ENCODE results near the gene BUD23. TPM values are rescaled to one million over a fixed set of nuclear protein-coding genes. Genes with fewer than 3 reads are reported as not detected.
"Not testable (repeated sequence)": the region's sequence is repeated elsewhere in the genome, so short reads cannot be mapped to it uniquely, and the experiment has no call there.

Gene BUD23
- total RNA-seq, 1 donor from 2014 or later: 97.9 TPM

DNA sequence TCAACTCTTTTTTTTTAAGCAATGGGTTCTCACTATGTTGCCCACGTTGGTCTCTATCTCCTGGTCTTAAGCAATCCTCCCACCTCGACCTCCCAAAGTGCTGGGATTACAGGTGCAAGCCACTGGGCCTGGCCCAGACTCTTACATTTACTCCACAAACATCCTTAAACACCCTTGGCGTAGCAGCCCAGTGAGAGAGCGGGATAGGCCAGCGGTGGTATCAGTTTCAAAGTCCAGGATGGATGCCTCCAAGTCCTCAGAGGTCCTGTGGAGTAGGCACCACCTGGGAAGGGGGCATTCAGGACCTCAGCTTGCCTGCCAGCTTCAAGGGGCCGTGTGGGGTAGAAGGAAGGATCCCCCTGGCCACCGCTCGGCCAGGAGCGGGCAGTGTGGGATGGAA, 33.8 kb upstream of the BUD23 start:
- H3K4me3 ChIP-seq (ENCODE audit: low read depth, low read length): no peak overlapping the region
- FAIRE-seq (no peak), DNase-seq (ENCODE audit: low read depth) (no peak)
- no peaks in the 10 kb centered on the region for H3K36me3 ChIP-seq (ENCODE audit: control insufficient read depth, insufficient read depth, low read length)
- H3K27me3 ChIP-seq (ENCODE audit: control insufficient read depth, insufficient read depth, low read length): peaks cover 10% of the 10 kb centered on the region
- no peak for TF ChIP-seq CTCF (IDR thresholded peaks at IDR 0.05; ENCODE audit: insufficient read depth, low read length, severe bottlenecking)

- H3K36me3 ChIP-seq (ENCODE audit: control insufficient read depth, insufficient read depth, low read length): no peaks in the 10 kb centered on the region
- no peak overlapping the region for H3K4me3 ChIP-seq (ENCODE audit: low read depth, low read length)
- H3K27me3 ChIP-seq (ENCODE audit: control insufficient read depth, insufficient read depth, low read length): peaks cover 10% of the 10 kb centered on the region
- FAIRE-seq: no peak
- no peak for DNase-seq (ENCODE audit: low read depth)
- no peak for TF ChIP-seq CTCF (IDR thresholded peaks at IDR 0.05; ENCODE audit: insufficient read depth, low read length, severe bottlenecking)
These were observed 32.9 kb upstream of the BUD23 start for GRCh38 chr7:73650524-73650923.

GRCh38 chr7:73652541-73652949, 30.9 kb upstream of the BUD23 start:
- Histone ChIP-seq H3K4me3 (ENCODE audit: low read depth, low read length) (no peak overlapping the region), H3K27me3 (ENCODE audit: control insufficient read depth, insufficient read depth, low read length) (peaks cover 10% of the 10 kb centered on the region), H3K36me3 (ENCODE audit: control insufficient read depth, insufficient read depth, low read length) (no peaks in the 10 kb centered on the region)
- DNase-seq (ENCODE audit: low read depth) (peak; percentile 32), FAIRE-seq (no peak)
- no peak for TF ChIP-seq CTCF (IDR thresholded peaks at IDR 0.05; ENCODE audit: insufficient read depth, low read length, severe bottlenecking)

DNA sequence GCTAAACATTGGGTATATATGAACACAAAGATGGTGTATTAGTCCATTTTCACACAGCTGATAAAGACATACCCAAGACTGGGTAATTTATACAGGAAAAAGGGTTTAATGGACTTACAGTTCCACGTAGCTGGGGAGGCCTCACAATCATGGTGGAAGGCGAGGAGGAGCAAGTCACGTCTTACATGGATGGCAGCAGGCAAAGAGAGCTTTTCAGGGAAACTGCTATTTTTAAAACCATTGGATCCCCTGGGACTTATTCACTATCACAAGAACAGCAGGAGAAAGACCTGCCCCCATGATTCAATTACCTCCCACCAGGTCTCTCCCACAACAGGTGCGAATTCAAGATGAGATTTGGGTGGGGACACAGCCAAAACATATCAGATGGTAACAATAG, 28.1 kb upstream of the BUD23 start:
- not testable (repeated sequence) for DNase-seq (ENCODE audit: low read depth); H3K27me3 ChIP-seq (ENCODE audit: control insufficient read depth, insufficient read depth, low read length); FAIRE-seq; H3K36me3 ChIP-seq (ENCODE audit: control insufficient read depth, insufficient read depth, low read length); H3K4me3 ChIP-seq (ENCODE audit: low read depth, low read length)

DNA sequence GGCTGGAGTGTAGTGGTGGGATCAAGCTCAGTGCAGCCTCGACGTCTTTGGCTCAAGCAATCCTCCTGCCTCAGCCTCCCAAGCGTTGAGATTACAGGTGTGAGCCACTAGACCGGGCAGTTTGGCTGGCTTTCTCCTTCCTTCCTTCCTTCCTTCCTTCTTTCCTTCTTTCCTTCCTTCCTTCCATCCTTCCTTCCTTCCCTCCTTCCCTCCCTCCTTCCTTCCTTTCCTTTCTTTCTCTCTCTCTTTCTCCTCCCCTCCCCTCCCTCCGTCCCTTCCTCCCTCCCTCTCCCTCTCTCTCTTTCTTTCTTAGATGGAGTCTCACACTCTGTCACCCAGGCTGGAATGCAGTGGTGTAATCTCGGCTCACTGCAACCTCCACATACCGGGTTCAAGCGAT, 23.4 kb upstream of the BUD23 start:
- FAIRE-seq: no peak
- no peak for DNase-seq (ENCODE audit: low read depth)
- no peaks in the 10 kb centered on the region for H3K27me3 ChIP-seq (ENCODE audit: control insufficient read depth, insufficient read depth, low read length)
- no peak overlapping the region for H3K4me3 ChIP-seq (ENCODE audit: low read depth, low read length)
- H3K36me3 ChIP-seq (ENCODE audit: control insufficient read depth, insufficient read depth, low read length): no peaks in the 10 kb centered on the region
- TF ChIP-seq CTCF (IDR thresholded peaks at IDR 0.05; ENCODE audit: insufficient read depth, low read length, severe bottlenecking): no peak

DNA sequence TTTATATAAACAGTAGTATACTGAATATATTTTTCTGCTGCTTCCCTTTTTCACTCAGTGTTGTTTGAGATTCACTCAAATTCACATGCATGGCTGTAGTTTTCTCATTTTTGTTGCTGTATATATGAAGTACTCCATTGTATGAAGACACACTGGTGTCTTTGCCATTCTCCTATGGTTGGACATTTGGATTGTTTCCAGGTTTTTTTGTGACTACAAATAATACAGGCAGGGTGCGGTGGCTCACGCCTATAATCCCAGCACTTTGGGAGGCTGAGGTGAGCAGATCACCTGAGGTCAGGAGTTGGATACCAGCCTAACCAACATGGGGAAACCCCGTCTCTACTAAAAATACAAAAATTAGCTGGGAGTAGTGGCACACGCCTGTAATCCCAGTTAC, 22.8 kb upstream of the BUD23 start:
- H3K4me3 ChIP-seq (ENCODE audit: low read depth, low read length); H3K36me3 ChIP-seq (ENCODE audit: control insufficient read depth, insufficient read depth, low read length); H3K27me3 ChIP-seq (ENCODE audit: control insufficient read depth, insufficient read depth, low read length); DNase-seq (ENCODE audit: low read depth); FAIRE-seq: not testable (repeated sequence)

DNA sequence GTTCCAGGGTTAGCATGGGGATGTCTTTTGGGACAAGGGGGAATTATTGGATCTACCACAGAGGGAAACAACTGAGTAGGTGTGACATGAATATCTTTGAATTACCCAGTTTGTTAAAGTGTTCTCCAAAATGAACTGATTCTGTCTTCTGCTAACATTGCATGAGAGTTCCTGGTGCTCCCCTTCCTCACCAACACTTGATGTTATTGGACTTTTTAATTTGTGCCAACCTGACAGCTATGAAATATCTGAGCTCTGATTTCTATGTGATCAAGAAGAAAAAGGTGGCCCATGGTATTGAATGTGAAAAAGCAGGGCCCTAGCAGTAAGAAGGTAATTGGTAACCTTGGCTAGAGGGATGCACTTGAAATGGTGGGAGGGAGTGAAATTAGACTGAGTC, 20.4 kb upstream of the BUD23 start:
- Histone ChIP-seq H3K27me3 (ENCODE audit: control insufficient read depth, insufficient read depth, low read length) (no peaks in the 10 kb centered on the region), H3K36me3 (ENCODE audit: control insufficient read depth, insufficient read depth, low read length) (no peaks in the 10 kb centered on the region), H3K4me3 (ENCODE audit: low read depth, low read length) (no peak overlapping the region)
- DNase-seq (ENCODE audit: low read depth): no peak
- TF ChIP-seq CTCF (IDR thresholded peaks at IDR 0.05; ENCODE audit: insufficient read depth, low read length, severe bottlenecking): no peak
- FAIRE-seq: no peak
